Suppressor macrophage treated with lipopolysaccharide for 4 hours (primary cell): ENCODE data around the gene USP40.

Experiments
- DNase-seq: peaks from one replicate; pipeline ENCODE4 v3.0.0-alpha.2; 2020

USP40 gene

GRCh38 chr2:233474308-233475160 lies 92.0 kb downstream of the USP40 start:
- no peak for DNase-seq

- DNase-seq = no peak
Observed at GRCh38 chr2:233473878-233474277, 92.7 kb downstream of the USP40 start.

- no peak for DNase-seq
Observed at GRCh38 chr2:233473386-233473791, 93.2 kb downstream of the USP40 start.

- no peak for DNase-seq
Observed at GRCh38 chr2:233471291-233472035, 95.1 kb downstream of the USP40 start.

DNA sequence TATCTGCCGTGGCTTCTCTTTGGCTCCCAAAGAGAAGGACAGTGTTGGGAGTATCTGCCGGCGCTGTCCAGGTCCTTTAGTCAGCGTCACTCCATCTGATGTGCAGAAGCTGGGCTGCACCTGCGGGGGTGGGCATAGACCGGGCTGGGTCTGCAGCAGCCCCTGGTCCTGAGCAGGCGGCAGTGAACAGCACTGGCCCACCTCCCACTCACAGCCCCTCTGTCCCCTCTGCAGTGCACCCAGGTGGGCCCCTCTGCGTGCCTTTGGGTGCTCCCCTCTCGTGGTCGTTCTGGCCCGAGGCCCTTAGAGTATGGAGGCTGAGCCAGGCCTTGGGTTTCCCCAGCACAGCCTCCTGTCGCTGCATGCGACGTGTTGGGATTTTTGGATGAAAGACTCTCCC lies 95.7 kb downstream of the USP40 start:
- DNase-seq = no peak

DNA sequence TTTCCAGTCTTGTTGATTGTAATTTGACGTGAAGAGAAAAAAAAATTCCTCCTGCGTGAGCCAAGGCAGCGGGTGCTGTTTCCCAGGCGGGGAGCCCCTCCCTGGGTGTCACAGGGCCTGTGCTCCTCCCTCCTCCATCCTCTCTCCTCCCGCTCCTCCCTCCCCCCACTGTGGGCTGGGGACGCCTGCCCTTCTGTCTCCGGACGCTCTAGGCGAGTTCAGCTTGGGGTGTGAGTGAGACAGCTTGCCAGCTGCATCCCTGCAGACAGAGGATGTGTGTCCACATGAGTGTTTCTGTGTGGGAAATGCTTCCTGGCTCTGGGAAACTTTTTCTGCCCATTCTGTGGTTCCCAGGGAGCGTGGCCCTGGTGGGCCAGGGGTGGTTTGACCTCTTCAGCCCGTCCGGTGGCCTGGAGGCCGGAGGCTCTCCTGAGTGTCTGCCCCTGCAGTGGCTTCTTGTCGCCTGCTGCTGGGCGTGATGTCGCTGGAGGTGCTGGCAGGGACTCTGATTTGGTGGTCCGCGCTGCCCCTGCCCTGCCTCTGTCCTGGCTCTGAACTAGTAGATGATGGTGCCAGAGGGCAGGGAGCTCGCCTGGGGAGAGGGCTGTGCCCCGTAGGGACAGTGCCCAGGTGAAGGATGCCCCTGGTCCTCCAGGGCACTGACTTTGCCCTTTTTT lies 96.4 kb downstream of the USP40 start:
- no peak for DNase-seq

- no peak for DNase-seq
Observed at GRCh38 chr2:233469261-233470010, 97.1 kb downstream of the USP40 start.

DNA sequence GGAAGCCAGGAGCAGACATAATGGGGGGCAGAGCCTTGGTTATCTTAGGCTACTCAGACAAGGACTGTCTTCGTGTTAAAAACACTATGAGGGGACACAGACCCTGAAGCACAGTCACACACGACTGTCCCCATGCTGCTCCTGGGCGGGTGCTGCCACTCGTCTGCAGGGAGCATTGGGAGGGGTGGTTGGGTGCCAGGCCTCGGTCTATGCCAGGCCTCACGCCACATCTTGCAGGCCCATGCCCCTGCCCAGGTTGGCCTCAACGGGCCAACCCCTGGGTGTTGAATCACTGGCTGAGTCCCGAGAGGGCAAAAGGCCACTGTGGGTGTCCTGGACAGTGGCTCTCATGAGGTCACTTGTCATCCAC lies 97.9 kb downstream of the USP40 start:
- no peak for DNase-seq

GRCh38 chr2:233468047-233468740 lies 98.4 kb downstream of the USP40 start:
- DNase-seq = no peak

- no peak for DNase-seq
Observed at GRCh38 chr2:233466991-233467603, 99.5 kb downstream of the USP40 start.

DNA sequence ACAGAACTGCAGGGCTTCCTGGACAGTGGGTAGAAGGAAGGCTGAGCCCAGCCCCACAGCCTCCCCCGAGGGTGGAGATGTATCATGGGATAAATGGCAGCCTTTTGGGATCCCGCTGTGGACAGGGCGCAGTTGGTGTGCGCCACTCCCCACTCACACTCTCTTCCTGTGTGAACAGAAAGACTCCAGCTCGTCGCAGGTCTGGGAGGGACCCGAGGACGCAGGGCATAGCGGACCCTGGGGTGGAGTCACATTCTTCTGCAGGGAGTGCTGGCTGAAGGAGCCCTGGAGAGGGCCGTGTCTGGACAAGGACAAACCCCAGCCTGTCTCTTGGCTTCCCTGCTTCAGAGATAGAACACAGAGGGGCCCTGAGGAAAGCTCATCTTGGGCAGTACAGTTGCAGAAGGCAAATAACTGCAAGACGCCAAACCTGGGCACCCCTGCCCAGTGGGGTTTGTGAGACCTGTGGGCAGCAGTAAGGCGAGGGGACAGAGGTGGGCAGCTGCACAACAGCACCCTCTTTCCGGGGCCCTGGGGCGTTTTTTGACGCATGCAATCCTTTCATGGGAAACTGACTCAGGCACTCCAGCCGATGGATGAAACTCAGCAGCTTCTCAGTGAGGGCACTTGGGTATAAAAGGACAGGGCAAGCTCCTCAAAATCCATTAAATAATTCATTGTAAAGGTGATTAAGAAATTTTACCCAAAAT lies 101.9 kb downstream of the USP40 start:
- no peak for DNase-seq

DNA sequence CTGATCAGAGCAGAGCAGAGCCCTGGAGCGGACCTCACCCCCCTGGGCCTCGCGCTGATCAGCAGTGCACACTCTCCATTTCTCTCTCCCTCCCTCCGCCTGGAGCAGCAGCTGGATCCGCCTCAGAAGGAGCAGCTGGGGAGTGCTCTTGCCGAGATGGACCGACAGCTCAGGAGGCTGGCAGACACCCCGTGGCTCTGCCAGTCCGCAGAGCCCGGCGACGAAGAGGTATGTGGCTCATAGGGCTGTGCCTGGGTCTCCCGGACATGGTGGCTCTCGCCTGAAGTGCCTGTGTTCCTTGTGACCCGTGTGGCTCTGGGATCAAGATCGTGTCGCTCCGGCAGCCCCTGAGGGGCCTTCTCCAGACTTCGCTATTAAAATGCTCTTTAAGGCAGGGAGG lies 102.5 kb downstream of the USP40 start:
- DNase-seq = no peak

DNA sequence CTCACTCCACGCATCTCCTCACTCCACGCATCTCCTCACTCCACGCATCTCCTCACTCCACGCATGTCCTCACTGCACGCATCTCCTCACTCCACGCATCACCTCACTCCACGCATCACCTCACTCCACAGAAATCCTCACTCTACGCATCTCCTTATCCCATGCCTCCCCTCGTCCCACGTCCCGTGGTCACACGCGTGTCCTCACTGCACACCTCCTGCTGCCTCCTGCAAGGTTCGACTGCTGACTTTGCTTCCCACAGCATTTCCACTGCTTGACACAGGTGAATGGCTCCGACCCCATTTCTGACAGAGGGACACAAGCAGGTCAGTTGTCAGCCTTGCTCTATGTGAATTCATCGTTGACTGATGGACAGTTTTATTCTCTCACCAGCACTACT lies 103.0 kb downstream of the USP40 start:
- DNase-seq = no peak

DNA sequence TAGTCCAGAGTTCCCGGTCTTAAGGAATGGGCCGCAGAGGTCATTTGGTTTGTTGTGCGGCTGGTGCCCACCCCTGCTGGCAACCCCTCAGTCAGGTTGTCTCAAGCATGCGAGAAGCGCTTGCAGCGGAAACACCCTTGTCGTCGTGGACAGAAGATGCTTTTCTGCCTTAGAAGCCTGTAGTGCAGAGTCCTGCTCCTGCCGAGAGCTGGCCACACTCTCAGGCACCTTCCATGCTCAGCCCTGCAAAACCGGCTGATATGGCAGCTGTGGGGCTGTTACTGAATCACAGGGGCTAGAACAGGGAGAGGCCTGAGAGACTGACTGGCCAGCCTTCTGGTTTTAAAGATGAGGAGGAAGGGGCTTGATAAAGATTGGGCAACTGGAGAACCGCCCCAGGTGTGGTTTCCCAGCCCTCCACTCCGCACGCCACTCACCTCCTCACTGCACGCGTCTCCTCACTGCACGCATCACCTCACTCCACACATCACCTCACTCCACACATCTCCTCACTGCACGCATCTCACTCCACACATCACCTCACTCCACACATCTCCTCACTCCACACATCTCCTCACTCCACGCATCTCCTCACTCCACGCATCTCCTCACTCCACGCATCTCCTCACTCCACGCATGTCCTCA lies 103.6 kb downstream of the USP40 start:
- DNase-seq = no peak

- no peak for DNase-seq
Observed at GRCh38 chr2:233462202-233462785, 104.3 kb downstream of the USP40 start.

- DNase-seq = no peak
Observed at GRCh38 chr2:233461481-233461891, 105.1 kb downstream of the USP40 start.

- DNase-seq = no peak
Observed at GRCh38 chr2:233460726-233461441, 105.7 kb downstream of the USP40 start.

DNA sequence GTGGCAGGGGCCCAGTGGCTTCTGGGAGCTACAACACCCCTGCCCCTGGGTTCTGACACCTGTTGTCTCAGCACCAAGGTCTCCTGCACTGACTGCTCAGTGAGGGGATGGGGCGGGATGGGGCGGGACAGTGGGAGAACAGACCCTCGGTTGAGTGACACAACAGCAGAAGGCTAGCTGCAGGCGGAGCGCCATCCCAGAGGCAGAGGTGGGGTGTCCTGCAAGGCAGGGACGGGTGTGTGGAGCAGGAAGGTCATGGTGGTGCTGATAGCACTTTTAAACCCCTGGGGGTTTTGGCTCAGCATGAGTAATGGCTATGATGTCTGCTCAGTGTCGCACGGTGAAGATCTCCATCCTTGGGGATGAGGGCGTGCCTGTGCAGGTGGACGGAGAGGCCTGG lies 107.2 kb downstream of the USP40 start:
- no peak for DNase-seq

- DNase-seq = no peak
Observed at GRCh38 chr2:233458826-233459225, 107.8 kb downstream of the USP40 start.
